Raji (cell line): ENCODE data around the gene SEL1L2.

Experiments
- POLR2A ChIP-seq: IDR thresholded peaks from 2 replicates; pipeline ENCODE4 v1.6.1; 2011; ENCODE audit warnings: low read depth, low read length, control low read depth; ENCODE audit not compliant: insufficient read depth

The SEL1L2 gene

DNA sequence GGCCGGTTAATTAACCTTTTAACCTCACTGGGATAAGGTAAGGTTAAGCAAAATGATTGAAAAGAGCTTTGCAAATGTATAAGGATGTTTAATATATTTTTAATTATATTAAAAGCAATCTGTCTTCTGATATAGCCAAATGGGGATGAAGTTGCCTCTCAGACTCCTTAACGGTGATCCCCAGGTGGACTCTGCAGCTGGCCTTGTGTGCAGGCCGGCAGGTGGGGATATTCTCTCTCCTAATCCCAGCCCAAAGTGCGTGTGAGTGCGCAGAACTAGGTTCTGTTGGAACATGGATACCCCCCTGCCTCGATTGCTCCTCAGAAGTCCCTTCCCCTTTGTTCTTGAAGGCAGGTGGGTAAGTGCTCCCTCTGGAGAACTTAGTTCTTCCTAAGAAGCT, 105.6 kb downstream of the SEL1L2 start:
- no peak for TF ChIP-seq POLR2A

DNA sequence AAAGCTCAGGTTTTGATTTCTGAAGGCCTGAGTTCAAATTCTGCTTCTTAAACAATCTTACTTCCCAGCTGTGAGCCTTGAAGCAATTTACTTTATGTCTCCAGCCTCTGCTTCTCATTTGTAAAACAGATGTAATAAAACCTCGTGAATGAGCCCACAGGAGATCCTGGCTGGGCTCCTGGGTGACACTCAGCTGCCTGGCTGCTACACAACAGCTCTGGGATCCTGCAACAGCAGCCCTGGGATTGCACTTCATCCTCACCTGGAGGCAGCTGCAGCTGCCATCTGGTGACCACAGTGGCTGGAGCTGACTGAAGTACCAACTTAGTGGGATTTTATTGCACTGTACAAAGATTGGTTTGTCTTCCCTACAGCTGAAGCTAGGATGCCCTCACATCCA, 107.0 kb downstream of the SEL1L2 start:
- TF ChIP-seq POLR2A: no peak

- TF ChIP-seq POLR2A: no peak
Observed at GRCh38 chr20:13878566-13878965, 111.8 kb downstream of the SEL1L2 start.

DNA sequence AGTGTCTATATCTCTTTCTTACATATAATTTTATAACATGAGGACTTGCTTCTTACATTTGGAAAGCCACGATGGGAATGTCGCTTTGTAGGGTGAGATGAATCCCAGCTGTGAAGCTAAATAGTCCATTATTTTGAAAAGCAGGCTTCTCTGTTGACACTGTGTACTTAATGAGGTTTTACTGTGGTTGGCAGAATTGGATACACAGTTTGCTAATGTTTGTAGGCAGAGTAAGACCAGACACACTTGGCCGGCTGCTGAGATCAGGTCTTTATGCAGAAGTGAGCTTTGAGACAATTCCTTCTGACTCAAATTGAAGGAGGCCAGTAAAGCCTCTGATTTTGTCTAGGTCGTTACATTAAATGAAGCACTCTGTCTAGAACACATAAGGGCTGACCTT, 112.6 kb downstream of the SEL1L2 start:
- no peak for TF ChIP-seq POLR2A

GRCh38 chr20:13875265-13875811, 115.1 kb downstream of the SEL1L2 start:
- no peak for TF ChIP-seq POLR2A

DNA sequence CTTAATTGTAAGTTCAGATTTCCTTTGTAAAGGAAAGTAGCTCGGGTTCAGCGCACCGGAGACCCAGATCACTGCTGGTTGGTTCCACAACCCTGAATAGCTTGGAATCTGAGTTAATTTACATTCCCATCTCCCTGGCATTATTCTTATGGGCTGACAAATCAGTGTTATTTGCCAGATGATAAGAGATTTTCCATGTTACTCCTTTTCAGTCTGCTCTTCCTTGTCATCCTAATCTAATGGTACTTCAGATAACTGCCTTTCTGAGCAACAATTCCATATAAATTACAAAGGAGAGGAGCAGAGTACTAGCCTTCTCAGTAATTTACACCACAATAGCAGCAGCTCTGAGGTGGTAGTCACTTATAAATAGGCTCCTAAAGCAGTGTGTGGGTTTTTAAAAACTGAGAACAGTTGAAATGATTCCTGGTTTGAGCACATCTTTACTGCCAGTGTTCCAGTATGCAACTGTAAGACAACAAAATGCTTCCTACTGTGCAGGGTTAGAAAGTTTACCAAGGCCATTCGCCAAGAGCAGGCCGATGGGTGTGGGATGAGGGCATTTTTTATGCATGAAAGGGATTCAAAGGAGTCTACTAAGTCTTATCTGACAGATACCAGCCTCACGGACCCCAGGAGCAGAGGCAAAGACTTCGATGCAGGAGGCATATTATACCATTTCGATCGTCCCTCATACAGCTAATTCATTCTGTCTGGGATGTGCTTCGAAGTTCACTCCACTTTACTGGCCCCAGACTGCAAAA, 115.8 kb downstream of the SEL1L2 start:
- no peak for TF ChIP-seq POLR2A

- no peak for TF ChIP-seq POLR2A
Observed at GRCh38 chr20:13873831-13874230, 116.6 kb downstream of the SEL1L2 start.

GRCh38 chr20:13870170-13870748, 120.2 kb downstream of the SEL1L2 start:
- TF ChIP-seq POLR2A: no peak

DNA sequence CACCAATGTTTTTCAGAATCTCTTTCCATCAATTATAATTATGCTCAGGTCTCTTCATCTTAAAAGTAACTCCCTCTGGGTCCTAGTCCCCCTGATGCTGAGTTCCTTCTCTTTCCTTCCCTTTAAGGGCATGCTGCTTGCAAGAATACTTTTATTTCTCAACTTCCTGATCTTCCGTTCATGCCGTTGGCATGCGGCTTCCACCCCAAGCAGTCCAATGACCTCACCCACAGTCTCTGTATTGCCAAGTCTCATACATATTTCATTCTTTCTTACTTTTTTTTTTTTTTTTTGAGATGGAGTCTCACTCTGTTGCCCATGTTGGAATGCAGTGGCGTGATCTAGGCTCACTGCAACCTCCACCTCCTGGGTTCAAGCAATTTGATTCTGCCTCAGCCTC, 122.1 kb downstream of the SEL1L2 start:
- TF ChIP-seq POLR2A: no peak

- no peak for TF ChIP-seq POLR2A
Observed at GRCh38 chr20:13865791-13866351, 124.5 kb downstream of the SEL1L2 start.

DNA sequence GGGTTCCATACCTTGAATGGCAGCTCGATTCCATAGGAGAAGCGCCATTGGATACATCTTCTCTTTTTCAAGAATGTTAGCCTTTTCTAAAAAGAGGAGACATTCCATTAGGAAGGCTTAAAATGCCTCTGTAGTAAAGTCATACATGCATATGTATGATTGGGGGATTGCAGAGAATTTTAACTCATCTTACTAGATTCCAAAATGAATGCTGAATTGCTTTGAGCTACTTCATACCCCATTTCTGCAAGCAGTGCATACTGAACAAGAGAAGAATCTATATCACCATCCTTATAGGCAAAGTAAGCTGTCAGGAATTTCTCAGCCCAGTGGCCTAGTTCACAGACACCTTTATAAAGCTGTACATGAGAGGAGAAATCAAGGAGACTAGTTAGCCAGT, 125.3 kb downstream of the SEL1L2 start:
- TF ChIP-seq POLR2A: no peak

- no peak for TF ChIP-seq POLR2A
Observed at GRCh38 chr20:13863244-13863643, 127.2 kb downstream of the SEL1L2 start.

DNA sequence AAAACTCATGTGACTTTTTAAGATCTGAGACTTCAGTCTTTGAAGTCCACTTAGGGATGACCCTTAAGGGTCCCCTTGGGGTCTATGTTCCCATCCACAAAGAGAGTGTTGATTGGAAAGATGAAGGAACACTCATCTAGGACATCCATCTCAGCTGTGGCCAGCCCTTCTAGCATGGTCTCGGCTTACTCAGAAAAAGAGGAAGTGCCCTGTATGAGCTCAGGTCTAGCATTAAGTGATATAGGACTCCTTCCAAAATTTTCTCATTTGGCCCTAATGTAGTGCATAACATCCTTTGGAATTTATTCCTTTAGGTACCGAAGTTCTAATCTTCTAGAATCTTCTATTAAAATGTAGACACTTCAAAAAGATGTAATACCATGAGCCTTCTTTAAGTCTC, 128.2 kb downstream of the SEL1L2 start:
- TF ChIP-seq POLR2A: no peak

DNA sequence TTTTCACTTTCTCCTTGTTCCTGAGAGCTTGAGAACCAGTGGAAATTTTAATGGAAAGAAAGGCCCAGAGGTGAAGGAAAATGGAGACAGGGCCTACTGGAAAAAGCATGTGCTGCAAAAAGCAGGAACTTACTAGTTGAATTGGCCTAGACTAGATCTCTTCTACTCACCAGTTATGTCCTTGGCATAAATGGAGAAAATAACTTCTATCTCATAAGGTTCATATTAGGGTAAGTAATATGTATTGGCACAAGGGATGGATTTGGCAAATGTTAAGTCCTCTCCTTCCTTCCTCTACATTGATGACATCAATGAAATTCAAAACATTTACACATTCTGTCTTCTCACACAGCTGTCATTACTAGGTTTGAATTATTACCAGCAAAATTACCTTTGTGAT, 131.5 kb downstream of the SEL1L2 start:
- TF ChIP-seq POLR2A: no peak

- no peak for TF ChIP-seq POLR2A
Observed at GRCh38 chr20:13858439-13858838, 132.0 kb downstream of the SEL1L2 start.

- no peak for TF ChIP-seq POLR2A
Observed at GRCh38 chr20:13857961-13858360, 132.5 kb downstream of the SEL1L2 start.
